Measurements from ENCODE around the gene CHAC2.
"Not testable (repeated sequence)": the region's sequence is repeated elsewhere in the genome, so short reads cannot be mapped to it uniquely, and the experiment has no call there.

The CHAC2 gene

DNA sequence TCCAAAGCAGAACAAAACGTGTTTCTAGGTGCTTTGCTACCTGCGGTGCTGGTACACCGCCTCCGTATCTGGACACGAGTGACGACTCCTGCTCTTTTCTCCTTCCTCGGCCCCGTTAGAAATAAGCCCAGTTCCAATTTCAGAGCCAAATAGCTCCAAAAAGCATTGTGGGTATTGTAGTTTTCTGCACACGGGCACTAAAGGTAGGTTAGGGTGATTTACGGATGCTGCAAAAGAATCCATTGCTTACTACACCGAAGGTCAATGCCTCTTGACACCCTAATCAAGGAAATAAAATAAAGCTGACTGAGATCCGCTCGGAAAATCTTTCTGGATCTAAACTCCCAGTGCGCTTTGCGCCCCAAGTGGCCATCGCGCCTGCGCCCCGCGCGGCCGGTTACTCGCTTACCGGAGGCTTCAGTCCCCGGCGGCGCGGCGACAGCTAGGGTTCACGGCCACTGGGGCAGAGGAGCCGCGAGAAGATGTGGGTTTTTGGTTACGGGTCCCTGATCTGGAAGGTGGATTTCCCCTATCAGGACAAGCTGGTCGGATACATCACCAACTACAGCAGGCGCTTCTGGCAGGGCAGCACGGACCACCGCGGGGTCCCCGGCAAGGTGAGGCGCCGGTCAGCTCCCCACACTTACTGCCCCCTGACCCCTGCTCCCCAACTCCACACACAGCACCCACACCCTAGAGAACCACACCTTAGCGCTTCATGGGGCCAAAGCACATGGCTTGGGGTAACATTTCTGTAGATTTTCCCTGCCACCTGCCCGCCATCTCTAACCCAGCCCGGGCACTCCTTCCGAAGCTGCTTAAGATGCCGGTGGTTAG lies at the start of gene CHAC2:
Gene CHAC2 (plus strand): TSS at position 400 of the 837 bp plus-strand sequence. CDS start 83 bp downstream, at position 483.
- peak; percentile 86 for DNase-seq

DNA sequence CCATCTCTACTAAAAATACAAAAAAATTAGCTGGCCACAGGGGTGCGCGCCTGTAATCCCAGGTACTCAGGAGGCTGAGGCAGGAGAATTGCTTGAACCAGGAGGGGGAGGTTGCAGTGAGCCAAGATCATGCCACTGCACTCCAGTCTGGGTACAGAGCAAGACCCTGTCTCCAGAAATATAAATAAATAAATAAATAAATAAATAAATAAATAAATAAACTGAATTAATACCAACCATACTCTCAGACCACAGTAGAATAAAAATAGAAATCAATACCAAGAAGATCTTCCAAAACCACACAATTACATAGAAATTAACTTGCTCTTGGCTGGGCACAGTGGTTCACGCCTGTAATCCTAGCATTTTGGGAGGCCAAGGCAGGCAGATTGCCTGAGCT lies 46.7 kb upstream of the CHAC2 start:
- not testable (repeated sequence) for DNase-seq

DNA sequence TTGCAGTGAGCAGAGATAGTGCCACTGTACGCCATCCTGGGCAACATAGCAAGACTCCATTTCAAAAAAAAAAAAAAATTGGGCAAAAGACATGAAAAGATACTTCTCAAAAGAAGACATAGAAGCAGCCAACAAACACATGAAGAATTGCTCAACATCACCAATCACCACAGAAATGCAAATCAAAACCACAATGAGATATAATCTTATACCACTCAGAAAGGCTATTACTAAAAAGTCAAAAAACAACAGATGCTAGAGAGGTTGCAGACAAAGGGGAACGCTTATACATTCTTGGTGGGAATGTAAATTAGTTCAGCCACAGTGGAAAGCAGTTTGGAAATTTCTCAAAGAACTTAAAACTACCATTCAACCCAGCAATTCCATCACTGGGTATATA lies 43.1 kb upstream of the CHAC2 start:
- no peak for DNase-seq

DNA sequence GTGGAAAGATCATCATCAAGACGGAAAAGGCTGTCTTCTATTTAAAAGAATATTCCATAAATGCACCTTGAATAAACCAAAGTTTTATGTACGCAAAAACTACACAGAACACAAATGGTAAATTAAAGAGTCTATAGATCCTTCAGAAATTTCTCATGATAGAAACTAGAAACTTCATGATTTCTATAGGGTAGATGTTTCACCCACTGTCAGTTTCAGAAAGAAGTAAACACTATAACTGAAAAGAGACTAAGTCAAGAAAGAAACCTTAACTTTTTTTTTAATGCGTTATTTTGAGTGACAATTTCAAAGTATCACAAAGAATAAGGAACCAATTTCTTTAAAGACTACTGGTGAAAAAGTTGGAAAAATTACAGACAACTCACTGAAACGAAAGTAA lies 41.9 kb upstream of the CHAC2 start:
- no peak for DNase-seq

DNA sequence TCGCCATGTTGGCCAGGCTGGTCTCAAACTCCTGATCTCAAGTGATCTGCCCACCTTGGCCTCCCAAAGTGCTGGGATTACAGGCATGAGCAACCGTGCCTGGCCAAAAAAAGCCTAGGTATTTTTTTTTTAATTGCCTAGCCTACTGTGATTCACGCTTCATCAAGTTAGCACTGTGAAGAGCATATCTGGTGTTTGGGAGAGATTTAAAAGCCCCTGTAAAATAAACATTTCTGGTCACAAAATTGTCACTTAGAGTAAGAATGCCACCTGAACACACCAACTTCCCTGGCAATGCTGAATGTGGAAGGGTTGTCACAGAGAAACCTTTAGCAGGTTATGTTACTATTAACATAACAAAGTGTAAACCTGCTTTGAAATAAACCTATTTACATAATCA lies 39.7 kb upstream of the CHAC2 start:
- no peak for DNase-seq

DNA sequence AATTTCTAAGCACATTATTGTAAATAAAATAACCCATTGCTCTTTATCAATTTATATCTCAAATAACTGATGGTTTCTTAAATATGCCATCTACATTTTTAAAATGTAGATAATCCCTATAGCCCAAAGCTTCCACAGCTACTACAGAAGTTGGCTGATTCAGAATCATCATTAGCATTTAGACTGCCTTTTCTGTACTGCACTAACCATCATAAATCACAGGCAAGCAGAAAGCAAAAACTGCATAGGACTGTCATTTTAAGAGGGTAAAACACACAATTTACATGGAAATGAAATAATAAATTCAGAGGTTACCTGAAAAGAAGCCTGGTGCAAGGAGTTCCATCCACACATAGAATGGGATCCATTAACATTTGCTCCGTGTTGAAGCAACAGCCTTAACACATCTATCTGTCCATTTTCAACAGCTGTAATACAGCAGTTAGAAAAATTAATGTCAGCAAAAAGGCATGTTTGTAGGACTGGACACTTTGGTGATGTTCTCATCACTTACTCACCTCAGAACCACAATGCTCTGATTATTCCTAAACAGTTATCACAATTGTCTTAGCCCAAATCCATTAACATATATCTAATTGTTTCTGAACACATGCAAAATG lies 38.4 kb upstream of the CHAC2 start:
- DNase-seq, result no peak

DNA sequence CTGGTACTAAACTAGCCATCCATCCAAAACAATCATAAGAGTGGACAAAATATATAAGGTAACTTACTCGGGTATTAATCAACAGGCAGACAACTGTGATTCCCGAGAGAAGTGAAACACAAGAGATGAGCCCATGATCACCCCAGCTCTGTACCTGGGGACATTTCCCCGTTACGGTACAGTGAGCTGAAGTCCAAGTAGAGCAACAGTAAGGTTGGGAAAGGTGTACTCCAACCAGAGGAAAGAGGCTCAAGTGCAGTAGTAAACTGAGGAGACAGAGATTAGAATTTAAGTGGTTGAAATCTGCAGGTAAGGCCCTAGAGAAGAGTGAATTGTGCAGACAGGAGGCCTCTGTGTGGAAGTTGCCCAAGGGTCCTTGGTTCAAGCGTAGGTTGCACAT lies 30.5 kb upstream of the CHAC2 start:
- no peak for DNase-seq

DNA sequence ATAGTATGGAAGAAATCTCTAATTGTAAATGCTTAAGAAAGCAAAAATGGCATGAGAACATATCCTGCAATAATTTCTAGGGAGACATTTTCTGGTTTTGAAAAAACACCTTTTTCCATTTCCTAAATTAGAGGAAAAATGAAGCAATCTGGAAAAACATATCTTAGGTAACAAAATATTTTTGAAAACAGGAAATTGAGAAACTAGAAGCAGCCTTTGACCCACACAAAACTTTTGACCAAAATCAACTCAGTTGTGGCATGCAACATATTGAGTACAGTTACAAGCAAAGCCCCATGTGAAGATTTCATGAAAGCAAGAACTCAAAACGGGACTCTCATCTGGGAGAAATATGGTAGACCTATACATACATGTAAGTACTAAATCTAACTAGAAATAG lies 28.6 kb upstream of the CHAC2 start:
- DNase-seq, result no peak

DNA sequence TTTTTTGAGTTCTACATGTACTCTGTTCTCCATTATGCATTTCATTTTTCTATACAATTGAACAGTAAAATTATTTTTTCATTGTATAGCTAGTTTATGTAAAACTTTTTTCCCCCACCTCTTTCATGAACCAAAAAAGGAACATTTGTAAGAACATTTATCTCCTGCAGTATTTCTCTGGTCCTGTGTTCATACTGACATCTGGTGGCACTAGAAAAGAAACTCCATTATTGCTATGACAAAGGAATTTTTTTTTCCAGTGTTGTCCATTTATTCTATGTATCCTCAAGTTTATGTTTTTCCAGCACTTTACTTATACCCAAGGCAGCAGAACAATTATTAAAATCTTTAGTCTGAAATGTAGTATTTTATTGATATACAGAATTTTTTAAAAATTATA lies 27.4 kb upstream of the CHAC2 start:
- no peak for DNase-seq

DNA sequence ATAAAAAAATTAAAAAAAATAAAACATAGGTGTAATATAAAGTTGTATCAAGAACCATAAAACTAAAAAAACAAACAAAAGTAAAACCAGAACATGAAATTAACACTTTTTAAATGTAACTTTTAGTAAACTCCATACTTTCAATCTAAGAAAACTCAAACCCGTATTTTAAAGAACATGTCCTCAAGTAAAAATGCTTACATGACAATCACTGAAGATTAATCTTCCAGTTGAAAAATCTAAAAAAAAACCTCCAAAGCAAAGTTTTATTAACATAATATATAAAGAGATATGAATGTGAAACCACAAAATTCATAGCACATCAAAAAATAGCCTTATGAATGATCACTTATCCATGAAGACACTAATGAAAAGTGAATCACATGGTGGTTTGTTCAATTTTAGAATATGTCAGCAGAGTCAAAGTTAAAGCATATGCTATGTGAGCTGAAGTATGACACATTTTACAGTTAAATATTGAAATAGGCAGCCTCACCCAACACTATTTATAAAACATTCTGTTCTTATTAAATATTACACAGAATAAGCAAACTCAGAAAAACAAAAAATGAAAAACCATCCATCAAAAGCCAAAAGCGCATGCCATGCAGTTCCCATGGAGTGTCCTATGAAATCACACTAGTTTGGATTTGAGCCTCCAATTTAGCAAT lies 23.1 kb upstream of the CHAC2 start:
- no peak for DNase-seq

DNA sequence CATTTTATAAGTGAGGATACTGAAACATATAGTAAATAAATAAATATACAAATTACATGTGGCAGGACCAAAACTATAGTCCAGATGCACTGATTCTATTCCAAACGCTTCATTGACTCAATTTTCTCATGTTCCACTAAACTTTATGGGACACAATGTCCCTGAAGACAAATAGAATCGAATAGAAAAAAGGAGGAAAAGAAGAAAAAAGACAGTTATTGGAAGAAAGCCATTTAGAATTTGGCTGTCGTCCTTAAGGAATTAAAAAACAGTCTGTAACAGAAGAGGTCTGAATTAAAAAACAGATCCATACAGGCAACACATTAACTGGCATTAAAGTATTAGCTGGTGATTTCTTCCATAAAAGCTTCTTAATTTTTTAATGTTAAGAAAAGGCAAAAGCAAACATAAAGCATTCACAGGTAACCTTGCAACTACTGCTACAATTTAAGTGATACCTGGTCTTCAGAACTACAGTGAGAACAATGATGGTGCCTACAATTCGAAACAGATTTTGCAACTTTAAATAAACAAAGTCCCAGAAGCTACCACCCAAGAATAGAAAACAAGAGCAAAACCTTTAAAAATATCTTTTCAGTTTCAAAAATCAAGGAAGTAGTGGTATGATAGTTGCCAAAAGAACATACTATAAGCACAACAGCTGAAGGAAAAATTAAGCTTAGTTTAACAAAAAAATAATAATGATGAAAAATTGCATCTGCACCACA lies 17.4 kb upstream of the CHAC2 start:
- no peak for DNase-seq

DNA sequence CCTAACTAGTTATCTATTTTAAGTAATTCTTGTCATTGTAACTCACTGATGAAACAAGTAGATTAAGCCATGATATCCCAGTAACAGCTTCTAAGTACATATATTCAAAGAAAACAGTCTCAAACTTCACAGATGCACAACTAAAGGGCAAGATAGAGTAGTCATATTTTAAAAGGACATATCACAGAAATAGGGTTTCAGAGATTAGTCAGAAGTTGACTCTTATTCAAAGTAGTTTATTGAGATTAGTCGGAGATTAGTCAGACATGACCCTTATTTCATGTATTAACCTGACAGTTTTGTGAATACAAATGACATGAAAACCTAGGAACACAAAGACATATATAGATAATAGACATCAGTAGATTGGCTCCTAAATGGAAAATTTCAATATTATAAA lies 15.9 kb upstream of the CHAC2 start:
- no peak for DNase-seq

DNA sequence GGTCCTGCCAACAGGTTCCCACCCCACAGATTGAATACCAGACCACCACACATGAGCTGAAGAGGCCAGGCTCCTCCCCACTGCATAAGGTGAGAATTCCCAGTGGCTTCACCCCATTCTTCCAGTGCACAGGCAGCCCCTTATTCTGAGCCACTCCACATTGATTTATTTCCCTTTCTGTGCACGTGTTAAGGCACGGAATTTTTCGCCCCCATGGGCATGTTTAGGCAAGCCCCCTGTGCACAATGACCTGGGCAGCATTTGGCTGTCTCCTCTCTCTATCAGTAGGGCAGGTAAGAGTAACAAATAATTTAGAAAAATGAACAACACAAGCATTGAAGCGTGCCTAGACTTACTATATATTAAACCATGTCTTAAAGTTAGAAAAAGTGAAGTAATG lies 15.2 kb upstream of the CHAC2 start:
- DNase-seq, result no peak

DNA sequence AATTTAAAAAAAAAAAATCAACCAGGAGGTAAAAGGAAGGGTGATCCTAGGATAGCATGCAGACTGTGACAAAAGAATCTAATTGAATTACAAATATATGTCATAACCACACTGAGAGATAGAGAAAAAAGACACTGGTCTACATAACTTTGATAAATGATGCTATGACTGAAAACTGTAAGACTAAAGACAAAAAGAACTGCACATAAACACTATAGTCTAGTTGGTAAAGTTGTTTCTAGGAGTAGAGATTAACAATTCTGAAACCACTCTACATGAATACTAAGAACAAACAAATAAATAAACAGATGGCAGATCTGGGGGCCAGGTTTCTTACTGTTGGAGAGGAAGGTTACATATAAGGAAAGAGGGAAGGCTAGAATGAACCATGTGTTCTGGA lies 14.6 kb upstream of the CHAC2 start:
- DNase-seq, result no peak

DNA sequence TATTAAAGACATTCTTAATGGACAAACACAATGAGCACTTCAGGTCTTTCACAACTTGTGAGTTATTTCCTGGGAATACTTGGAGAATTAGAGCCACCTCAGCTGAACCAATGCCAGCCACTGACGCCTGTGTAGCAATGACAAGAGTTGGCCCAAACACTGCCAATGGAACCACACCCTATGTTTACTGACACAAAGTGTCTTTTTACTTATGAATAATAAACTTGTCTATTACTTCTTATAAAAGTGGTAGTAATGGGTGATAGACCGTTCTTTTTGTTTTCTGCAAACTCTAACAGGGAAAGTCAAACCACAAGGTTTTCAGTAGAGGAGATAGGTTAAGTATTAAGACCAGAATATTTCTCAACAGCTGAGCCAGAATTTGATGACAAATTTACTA lies 12.5 kb upstream of the CHAC2 start:
- no peak for DNase-seq

DNA sequence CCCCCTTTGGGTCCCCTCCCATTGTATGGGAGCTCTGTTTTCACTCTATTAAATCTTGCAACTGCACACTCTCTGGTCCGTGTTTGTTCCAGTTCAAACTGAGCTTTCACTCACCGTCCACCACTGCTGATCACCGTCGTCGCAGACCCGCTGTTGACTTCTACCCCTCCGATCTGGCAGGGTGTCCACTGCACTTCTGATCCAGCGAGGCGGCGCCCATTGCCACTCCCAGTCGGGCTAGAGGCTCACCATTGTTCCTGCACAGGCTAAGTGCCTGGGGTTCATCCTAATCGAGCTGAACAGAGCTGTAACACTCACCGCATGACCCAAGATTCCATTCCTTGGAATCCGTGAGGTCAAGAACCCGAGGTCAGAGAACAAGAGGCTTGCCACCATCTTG lies 11.0 kb upstream of the CHAC2 start:
- no peak for DNase-seq

DNA sequence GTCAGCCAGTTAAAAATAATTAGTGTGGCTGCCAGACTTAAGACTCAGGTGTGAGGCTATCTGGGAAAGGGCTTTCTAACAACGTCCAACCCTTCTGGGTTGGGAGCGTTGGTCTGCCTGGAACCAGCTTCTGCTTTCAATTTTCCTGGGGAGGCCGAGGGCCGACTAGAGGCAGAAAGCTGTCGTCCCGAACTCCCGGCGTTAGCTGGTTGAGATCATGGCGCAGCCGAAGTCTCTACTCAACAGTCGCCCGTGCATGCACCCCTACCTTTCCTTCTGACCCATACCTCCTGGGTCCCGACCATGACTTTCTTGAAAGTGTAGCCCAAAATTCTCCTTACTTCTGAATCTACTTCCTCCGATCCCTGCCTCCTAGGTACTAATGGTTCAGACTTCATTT lies 10.4 kb upstream of the CHAC2 start:
- not testable (repeated sequence) for DNase-seq

DNA sequence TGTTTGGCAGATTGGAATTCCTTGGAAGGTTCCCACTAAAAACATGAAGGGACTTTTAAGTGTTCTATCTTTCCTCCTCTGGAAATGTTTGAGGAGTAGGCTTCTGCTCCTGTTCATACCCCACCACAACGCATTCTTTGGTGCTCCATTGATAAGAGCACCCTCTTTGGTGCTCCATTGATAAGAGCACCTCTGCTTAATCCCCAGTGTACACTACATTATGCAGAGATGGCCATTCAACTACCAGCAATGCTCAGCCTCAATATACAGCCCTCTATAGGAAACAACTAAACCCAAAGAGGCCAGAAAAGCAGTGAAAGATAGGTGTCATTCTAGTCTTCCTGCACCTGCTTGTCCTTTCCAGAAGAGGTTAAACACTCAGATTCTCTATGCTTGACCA lies 1.8 kb upstream of the CHAC2 start:
- DNase-seq, result no peak

DNA sequence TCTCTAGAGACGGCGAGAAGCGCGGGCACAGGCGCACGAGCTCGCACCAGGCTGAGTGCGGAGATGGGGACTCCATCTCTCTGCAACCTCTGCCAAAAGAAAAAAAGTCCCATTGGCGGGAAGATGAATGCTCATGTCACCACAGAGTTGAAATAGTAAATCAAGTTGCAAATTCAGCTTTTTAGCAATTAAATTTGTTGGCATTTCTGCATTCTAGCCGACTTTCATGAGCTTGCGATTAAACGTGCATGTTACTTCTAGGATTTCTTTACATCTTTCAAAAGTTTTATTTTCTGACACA lies 588 bp downstream of the CHAC2 start:
- DNase-seq, result no peak

DNA sequence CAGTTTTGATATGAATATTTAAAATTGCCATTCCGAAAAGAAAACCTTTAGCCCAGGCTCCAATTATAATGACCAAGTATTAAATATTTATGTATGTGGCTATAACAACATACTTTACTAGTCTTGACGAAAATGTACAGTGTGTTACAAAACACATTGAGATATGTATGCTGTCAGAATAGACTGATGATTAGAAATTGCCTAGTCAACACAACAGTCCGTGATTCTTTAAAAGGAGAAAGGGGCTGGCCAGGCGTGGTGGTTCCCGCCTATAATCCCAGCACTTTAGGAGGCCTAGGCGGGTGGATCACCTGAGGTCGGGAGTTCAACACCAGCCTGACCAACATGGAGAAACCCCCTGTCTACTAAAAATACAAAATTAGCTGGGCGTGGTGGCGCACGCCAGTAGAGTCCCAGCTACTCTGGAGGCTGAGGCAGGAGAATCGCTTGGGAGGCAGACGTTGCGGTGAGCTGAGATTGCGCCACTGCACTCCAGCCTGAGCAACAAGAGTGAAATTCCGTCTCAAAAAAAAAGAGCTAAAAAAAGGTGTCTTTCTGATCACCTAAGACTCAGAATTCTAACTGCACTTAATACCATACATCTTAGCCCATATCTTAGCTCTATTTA lies 1.8 kb downstream of the CHAC2 start:
- no peak for DNase-seq

DNA sequence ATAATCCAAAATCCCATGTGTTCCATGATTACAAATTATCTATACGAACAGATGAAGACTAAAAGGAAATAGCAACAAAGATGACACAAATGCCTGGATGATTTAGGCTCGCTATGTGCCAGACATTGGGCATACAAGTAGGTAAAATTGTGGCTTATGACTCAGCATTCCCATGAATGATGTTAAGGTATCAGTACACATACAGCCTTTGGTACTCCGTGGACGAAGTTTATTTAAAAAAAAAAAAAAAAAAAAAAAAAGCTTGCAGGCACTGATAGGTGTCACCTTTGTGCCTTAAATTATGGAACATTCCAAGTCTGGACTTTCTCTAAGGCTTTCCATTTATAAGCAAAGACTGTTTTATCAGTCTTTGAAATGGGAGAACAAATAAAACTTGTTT lies 2.7 kb downstream of the CHAC2 start:
- no peak for DNase-seq

DNA sequence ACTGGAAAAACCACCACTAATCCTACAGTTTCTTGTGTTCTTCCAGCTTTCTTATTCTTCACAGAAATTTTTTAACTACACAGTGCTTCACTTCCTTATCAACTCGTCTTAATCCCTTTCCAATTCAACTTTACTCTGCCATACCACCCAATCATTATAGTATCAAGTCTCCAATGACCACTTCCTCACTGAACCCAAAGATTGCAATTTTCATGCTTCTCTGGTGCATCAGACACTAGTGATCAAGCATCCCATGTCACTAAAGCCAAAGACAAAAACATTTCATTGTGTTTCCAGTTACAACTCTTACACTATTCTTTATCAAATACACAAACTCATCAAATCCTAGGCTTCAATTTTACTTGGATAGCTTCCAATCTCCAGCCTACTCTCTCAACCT lies 9.5 kb downstream of the CHAC2 start:
- no peak for DNase-seq

DNA sequence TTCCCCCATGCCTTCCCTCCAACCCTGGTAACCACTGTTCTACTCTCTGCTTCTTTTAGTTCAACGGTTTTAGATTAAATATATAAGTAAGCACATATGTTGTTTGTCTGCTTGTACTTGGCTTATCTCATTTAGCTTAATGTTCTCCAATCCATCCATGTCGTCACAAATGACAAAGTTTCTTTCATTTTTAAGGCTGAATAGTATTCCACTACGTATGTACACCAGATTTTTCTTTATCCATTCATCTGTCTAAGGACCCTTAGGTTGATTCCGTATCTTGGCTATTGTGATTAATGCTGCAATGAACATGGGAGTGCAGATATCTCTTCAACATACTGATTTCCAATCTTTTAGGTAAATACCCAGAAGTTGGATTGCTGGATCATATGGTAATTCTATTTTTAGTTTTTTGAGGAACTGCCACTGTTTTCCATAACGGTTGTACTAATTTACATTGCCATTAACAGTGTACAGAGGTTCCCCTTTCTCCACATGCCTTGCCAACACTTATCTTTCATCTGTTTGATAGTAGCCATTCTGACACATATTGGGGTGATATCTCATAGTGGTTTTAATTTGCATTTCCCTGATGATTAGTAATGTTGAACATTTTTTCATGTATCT lies 11.0 kb downstream of the CHAC2 start:
- DNase-seq, result no peak

All from CD4-positive, alpha-beta T cell treated with Interleukin-21 for 1 hour (primary cell).